ENCODE data around the gene DNAH17.

GRCh38 chr17:78393575-78393974, 183.6 kb downstream of the DNAH17 start:
- TF ChIP-seq, protein P1, sequence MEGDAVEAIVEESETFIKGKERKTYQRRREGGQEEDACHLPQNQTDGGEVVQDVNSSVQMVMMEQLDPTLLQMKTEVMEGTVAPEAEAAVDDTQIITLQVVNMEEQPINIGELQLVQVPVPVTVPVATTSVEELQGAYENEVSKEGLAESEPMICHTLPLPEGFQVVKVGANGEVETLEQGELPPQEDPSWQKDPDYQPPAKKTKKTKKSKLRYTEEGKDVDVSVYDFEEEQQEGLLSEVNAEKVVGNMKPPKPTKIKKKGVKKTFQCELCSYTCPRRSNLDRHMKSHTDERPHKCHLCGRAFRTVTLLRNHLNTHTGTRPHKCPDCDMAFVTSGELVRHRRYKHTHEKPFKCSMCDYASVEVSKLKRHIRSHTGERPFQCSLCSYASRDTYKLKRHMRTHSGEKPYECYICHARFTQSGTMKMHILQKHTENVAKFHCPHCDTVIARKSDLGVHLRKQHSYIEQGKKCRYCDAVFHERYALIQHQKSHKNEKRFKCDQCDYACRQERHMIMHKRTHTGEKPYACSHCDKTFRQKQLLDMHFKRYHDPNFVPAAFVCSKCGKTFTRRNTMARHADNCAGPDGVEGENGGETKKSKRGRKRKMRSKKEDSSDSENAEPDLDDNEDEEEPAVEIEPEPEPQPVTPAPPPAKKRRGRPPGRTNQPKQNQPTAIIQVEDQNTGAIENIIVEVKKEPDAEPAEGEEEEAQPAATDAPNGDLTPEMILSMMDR (IDR thresholded peaks at IDR 0.05): no peak
- no peak for TF ChIP-seq POLR2A (IDR thresholded peaks at IDR 0.05)

Data from esophagus squamous epithelium (tissue), 4 donors.